ENCODE data around the gene NBEA.
"Not testable (repeated sequence)": the region's sequence is repeated elsewhere in the genome, so short reads cannot be mapped to it uniquely, and the experiment has no call there.

Gene NBEA

GRCh38 chr13:35675651-35676050 lies 733.6 kb downstream of the NBEA start:
- no peaks in the 10 kb centered on the region for H3K27me3 ChIP-seq (ENCODE audit: control insufficient read depth, insufficient read depth, low read length, poor library complexity, severe bottlenecking)
- H3K9me3 ChIP-seq (ENCODE audit: control insufficient read depth, low read length), result no peaks in the 10 kb centered on the region
- no peaks in the 10 kb centered on the region for H3K4me1 ChIP-seq (ENCODE audit: control insufficient read depth, insufficient read depth, low read length)
- H3K36me3 ChIP-seq (ENCODE audit: control insufficient read depth, insufficient read depth, low read length), result no peaks in the 10 kb centered on the region
- no peak overlapping the region for H3K27ac ChIP-seq (ENCODE audit: insufficient read depth, low read depth, low read length, poor library complexity, severe bottlenecking)
- WGBS, 2 experiments, result 94 to 96% methylated on average over 4 of the region's 4 CpGs
- no peak overlapping the region for H3K4me3 ChIP-seq (ENCODE audit: insufficient read depth, low read depth, low read length)

GRCh38 chr13:35677863-35678262 lies 735.8 kb downstream of the NBEA start:
- H3K4me3 ChIP-seq (ENCODE audit: insufficient read depth, low read depth, low read length); H3K36me3 ChIP-seq (ENCODE audit: control insufficient read depth, insufficient read depth, low read length); H3K4me1 ChIP-seq (ENCODE audit: control insufficient read depth, insufficient read depth, low read length); H3K27ac ChIP-seq (ENCODE audit: insufficient read depth, low read depth, low read length, poor library complexity, severe bottlenecking); H3K27me3 ChIP-seq (ENCODE audit: control insufficient read depth, insufficient read depth, low read length, poor library complexity, severe bottlenecking); H3K9me3 ChIP-seq (ENCODE audit: control insufficient read depth, low read length): not testable (repeated sequence)
- WGBS, 2 experiments, result 69 to 76% methylated on average over 6 of the region's 6 CpGs

GRCh38 chr13:35681685-35682084 lies 739.6 kb downstream of the NBEA start:
- no peaks in the 10 kb centered on the region for H3K4me1 ChIP-seq (ENCODE audit: control insufficient read depth, insufficient read depth, low read length)
- no peaks in the 10 kb centered on the region for H3K9me3 ChIP-seq (ENCODE audit: control insufficient read depth, low read length)
- no peak overlapping the region for H3K4me3 ChIP-seq (ENCODE audit: insufficient read depth, low read depth, low read length)
- 93 to 97% methylated on average over 6 of the region's 6 CpGs for WGBS, 2 experiments
- no peaks in the 10 kb centered on the region for H3K36me3 ChIP-seq (ENCODE audit: control insufficient read depth, insufficient read depth, low read length)
- no peaks in the 10 kb centered on the region for H3K27me3 ChIP-seq (ENCODE audit: control insufficient read depth, insufficient read depth, low read length, poor library complexity, severe bottlenecking)
- H3K27ac ChIP-seq (ENCODE audit: insufficient read depth, low read depth, low read length, poor library complexity, severe bottlenecking), result no peak overlapping the region

GRCh38 chr13:35684432-35684831 lies 742.4 kb downstream of the NBEA start:
- Histone ChIP-seq H3K36me3 (ENCODE audit: control insufficient read depth, insufficient read depth, low read length) (no peaks in the 10 kb centered on the region), H3K4me1 (ENCODE audit: control insufficient read depth, insufficient read depth, low read length) (no peaks in the 10 kb centered on the region), H3K27ac (ENCODE audit: insufficient read depth, low read depth, low read length, poor library complexity, severe bottlenecking) (no peak overlapping the region), H3K4me3 (ENCODE audit: insufficient read depth, low read depth, low read length) (no peak overlapping the region), H3K27me3 (ENCODE audit: control insufficient read depth, insufficient read depth, low read length, poor library complexity, severe bottlenecking) (no peaks in the 10 kb centered on the region), H3K9me3 (ENCODE audit: control insufficient read depth, low read length) (no peaks in the 10 kb centered on the region)
- 93 to 97% methylated on average over 5 of the region's 5 CpGs for WGBS, 2 experiments

- no peak overlapping the region for H3K4me3 ChIP-seq (ENCODE audit: insufficient read depth, low read depth, low read length)
- 47 to 72% methylated on average over 2 to 3 of the region's 4 CpGs for WGBS, 2 experiments
- H3K27me3 ChIP-seq (ENCODE audit: control insufficient read depth, insufficient read depth, low read length, poor library complexity, severe bottlenecking), result no peaks in the 10 kb centered on the region
- H3K4me1 ChIP-seq (ENCODE audit: control insufficient read depth, insufficient read depth, low read length), result no peaks in the 10 kb centered on the region
- H3K9me3 ChIP-seq (ENCODE audit: control insufficient read depth, low read length), result no peaks in the 10 kb centered on the region
- H3K36me3 ChIP-seq (ENCODE audit: control insufficient read depth, insufficient read depth, low read length), result no peaks in the 10 kb centered on the region
- no peak overlapping the region for H3K27ac ChIP-seq (ENCODE audit: insufficient read depth, low read depth, low read length, poor library complexity, severe bottlenecking)
Measured at GRCh38 chr13:35687336-35687735, 745.3 kb downstream of the NBEA start.

- Histone ChIP-seq H3K4me3 (ENCODE audit: insufficient read depth, low read depth, low read length) (no peak overlapping the region), H3K27me3 (ENCODE audit: control insufficient read depth, insufficient read depth, low read length, poor library complexity, severe bottlenecking) (no peaks in the 10 kb centered on the region), H3K9me3 (ENCODE audit: control insufficient read depth, low read length) (no peaks in the 10 kb centered on the region), H3K27ac (ENCODE audit: insufficient read depth, low read depth, low read length, poor library complexity, severe bottlenecking) (no peak overlapping the region), H3K4me1 (ENCODE audit: control insufficient read depth, insufficient read depth, low read length) (no peaks in the 10 kb centered on the region), H3K36me3 (ENCODE audit: control insufficient read depth, insufficient read depth, low read length) (no peaks in the 10 kb centered on the region)
- WGBS, 2 experiments, result 91 to 92% methylated on average over 8 of the region's 8 CpGs
Measured at GRCh38 chr13:35690581-35691207, 748.6 kb downstream of the NBEA start.

- Histone ChIP-seq H3K27ac (ENCODE audit: insufficient read depth, low read depth, low read length, poor library complexity, severe bottlenecking) (no peak overlapping the region), H3K9me3 (ENCODE audit: control insufficient read depth, low read length) (no peaks in the 10 kb centered on the region), H3K27me3 (ENCODE audit: control insufficient read depth, insufficient read depth, low read length, poor library complexity, severe bottlenecking) (no peaks in the 10 kb centered on the region), H3K4me3 (ENCODE audit: insufficient read depth, low read depth, low read length) (no peak overlapping the region), H3K36me3 (ENCODE audit: control insufficient read depth, insufficient read depth, low read length) (no peaks in the 10 kb centered on the region), H3K4me1 (ENCODE audit: control insufficient read depth, insufficient read depth, low read length) (peaks cover 9% of the 10 kb centered on the region)
- WGBS, 2 experiments, result 92 to 95% methylated on average over 8 to 9 of the region's 9 CpGs
Measured at GRCh38 chr13:35693134-35693784, 751.2 kb downstream of the NBEA start.

GRCh38 chr13:35694031-35694430 lies 752.0 kb downstream of the NBEA start:
- Histone ChIP-seq H3K27ac (ENCODE audit: insufficient read depth, low read depth, low read length, poor library complexity, severe bottlenecking) (no peak overlapping the region), H3K4me1 (ENCODE audit: control insufficient read depth, insufficient read depth, low read length) (peaks cover 9% of the 10 kb centered on the region)
- 92 to 93% methylated on average over 13 of the region's 13 CpGs for WGBS, 2 experiments

GRCh38 chr13:35694549-35695447 lies 752.7 kb downstream of the NBEA start:
- Histone ChIP-seq H3K4me1 (ENCODE audit: control insufficient read depth, insufficient read depth, low read length) (peaks cover 9% of the 10 kb centered on the region), H3K9me3 (ENCODE audit: control insufficient read depth, low read length) (no peaks in the 10 kb centered on the region), H3K4me3 (ENCODE audit: insufficient read depth, low read depth, low read length) (no peak overlapping the region), H3K27me3 (ENCODE audit: control insufficient read depth, insufficient read depth, low read length, poor library complexity, severe bottlenecking) (no peaks in the 10 kb centered on the region), H3K36me3 (ENCODE audit: control insufficient read depth, insufficient read depth, low read length) (no peaks in the 10 kb centered on the region), H3K27ac (ENCODE audit: insufficient read depth, low read depth, low read length, poor library complexity, severe bottlenecking) (no peak overlapping the region)
- WGBS, 2 experiments, result 90 to 91% methylated on average over 24 to 26 of the region's 26 CpGs

More at GRCh38 chr13:35694031-35694430, 752.0 kb downstream of the NBEA start:
- no peaks in the 10 kb centered on the region for H3K27me3 ChIP-seq (ENCODE audit: control insufficient read depth, insufficient read depth, low read length, poor library complexity, severe bottlenecking)
- H3K9me3 ChIP-seq (ENCODE audit: control insufficient read depth, low read length), result no peaks in the 10 kb centered on the region
- no peak overlapping the region for H3K4me3 ChIP-seq (ENCODE audit: insufficient read depth, low read depth, low read length)
- no peaks in the 10 kb centered on the region for H3K36me3 ChIP-seq (ENCODE audit: control insufficient read depth, insufficient read depth, low read length)

GRCh38 chr13:35695448-35695770 lies 753.3 kb downstream of the NBEA start:
- H3K9me3 ChIP-seq (ENCODE audit: control insufficient read depth, low read length), result no peaks in the 10 kb centered on the region
- H3K27ac ChIP-seq (ENCODE audit: insufficient read depth, low read depth, low read length, poor library complexity, severe bottlenecking), result no peak overlapping the region
- 92% methylated on average over 15 of the region's 15 CpGs for WGBS, 2 experiments
- H3K27me3 ChIP-seq (ENCODE audit: control insufficient read depth, insufficient read depth, low read length, poor library complexity, severe bottlenecking), result no peaks in the 10 kb centered on the region
- no peak overlapping the region for H3K4me3 ChIP-seq (ENCODE audit: insufficient read depth, low read depth, low read length)
- peaks cover 9% of the 10 kb centered on the region for H3K4me1 ChIP-seq (ENCODE audit: control insufficient read depth, insufficient read depth, low read length)
- no peaks in the 10 kb centered on the region for H3K36me3 ChIP-seq (ENCODE audit: control insufficient read depth, insufficient read depth, low read length)
